Measurements from ENCODE around the gene CACNA1F. TPM values are rescaled to one million over a fixed set of nuclear protein-coding genes. Genes with fewer than 3 reads are reported as not detected.

The CACNA1F gene
- total and polyA plus RNA-seq, 9 of the 15 experiments (the other 6 are each of a cell fraction or from before 2014, with no cell fraction given) = under 0.01 to 0.41 (median 0.03) TPM; not detected in 3

GRCh38 chrX:49244207-49244606, 11.1 kb upstream of the CACNA1F start (continued):
- TF ChIP-seq MEIS2 (IDR thresholded peaks at IDR 0.05; ENCODE audit: partially characterized antibody) (peak; percentile 94), ARNT (IDR thresholded peaks at IDR 0.05) (peak; percentile 97 to 98), FOXP1 (CRISPR knock-in tag; IDR thresholded peaks at IDR 0.05) (no peak), ZFP30 (CRISPR knock-in tag; IDR thresholded peaks at IDR 0.05; ENCODE audit: borderline replicate concordance) (no peak), SMARCA5 (IDR thresholded peaks at IDR 0.05) (no peak), HDAC3 (IDR thresholded peaks at IDR 0.05; ENCODE audit: borderline replicate concordance, partially characterized antibody) (peak; percentile 93), ZNF780A (CRISPR knock-in tag; IDR thresholded peaks at IDR 0.05) (no peak), PTBP1 (IDR thresholded peaks at IDR 0.05; ENCODE audit: low read depth, low read length) (no peak), POLR3G (IDR thresholded peaks at IDR 0.05; ENCODE audit: extremely low read depth, insufficient read length, insufficient replicate concordance) (no peak), HDAC1 (IDR thresholded peaks at IDR 0.05) (peak; percentile 90 to 98), ZFP1 (CRISPR knock-in tag; IDR thresholded peaks at IDR 0.05) (no peak), THAP7 (CRISPR knock-in tag; IDR thresholded peaks at IDR 0.05) (no peak), SMAD3 (CRISPR knock-in tag; conservative IDR thresholded peaks at IDR 0.05) (no peak), ZNF280B (CRISPR knock-in tag; IDR thresholded peaks at IDR 0.05) (no peak), TOE1 (IDR thresholded peaks at IDR 0.05; ENCODE audit: borderline replicate concordance) (peak; percentile 83), TOE1 (CRISPR knock-in tag; IDR thresholded peaks at IDR 0.05; ENCODE audit: borderline replicate concordance, low read depth) (no peak), RCOR1 (IDR thresholded peaks at IDR 0.05; ENCODE audit: borderline replicate concordance in 1 of 2, low read depth in 2 of 2, low read length in 2 of 2) (peak in 1 of 2 experiments; percentile 50; a peak in 1 of 4 replicates), ERF (CRISPR knock-in tag; IDR thresholded peaks at IDR 0.05) (no peak), MNT (conservative IDR thresholded peaks at IDR 0.05) (peak; percentile 55 to 65), NONO (IDR thresholded peaks at IDR 0.05; ENCODE audit: low read depth in 2 of 2, low read length in 1 of 2) (peak in 1 of 2 experiments; percentile 66; a peak in 1 of 4 replicates), FOXM1 (IDR thresholded peaks at IDR 0.05; ENCODE audit: low read depth) (peak; percentile 94), FOXM1 (CRISPR knock-in tag; IDR thresholded peaks at IDR 0.05; ENCODE audit: low read depth) (no peak), TAL1 (IDR thresholded peaks at IDR 0.05) (peak; percentile 98), NCOA6 (IDR thresholded peaks at IDR 0.05) (0 out of 2 replicates have a peak, but pooled peaks have one; percentile 30), U2AF2 (optimal IDR thresholded peaks at IDR 0.05; ENCODE audit: low read depth, low read length) (no peak), GTF2F1 (IDR thresholded peaks at IDR 0.05; ENCODE audit: low read depth, low read length) (no peak)
- TF ChIP-seq, protein P1, sequence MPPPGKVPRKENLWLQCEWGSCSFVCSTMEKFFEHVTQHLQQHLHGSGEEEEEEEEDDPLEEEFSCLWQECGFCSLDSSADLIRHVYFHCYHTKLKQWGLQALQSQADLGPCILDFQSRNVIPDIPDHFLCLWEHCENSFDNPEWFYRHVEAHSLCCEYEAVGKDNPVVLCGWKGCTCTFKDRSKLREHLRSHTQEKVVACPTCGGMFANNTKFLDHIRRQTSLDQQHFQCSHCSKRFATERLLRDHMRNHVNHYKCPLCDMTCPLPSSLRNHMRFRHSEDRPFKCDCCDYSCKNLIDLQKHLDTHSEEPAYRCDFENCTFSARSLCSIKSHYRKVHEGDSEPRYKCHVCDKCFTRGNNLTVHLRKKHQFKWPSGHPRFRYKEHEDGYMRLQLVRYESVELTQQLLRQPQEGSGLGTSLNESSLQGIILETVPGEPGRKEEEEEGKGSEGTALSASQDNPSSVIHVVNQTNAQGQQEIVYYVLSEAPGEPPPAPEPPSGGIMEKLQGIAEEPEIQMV (tag; conservative IDR thresholded peaks at IDR 0.05; ENCODE audit: low read depth) = no peak
